Upper lobe of right lung (tissue), 1 donor: Measurements from ENCODE around the gene TMEM178B. TPM values are rescaled to one million over a fixed set of nuclear protein-coding genes. Genes with fewer than 3 reads are reported as not detected.
A peak's percentile ranks its signal among the peaks of the same experiment; 100 is the strongest.

ENCODE experiments used
- ATAC-seq: fragments of 200-7000 bp; cut with Tn5 transposase; one replicate; pipeline ENCODE4 v1.9.1; 2020; ENCODE audit warnings: mild to moderate bottlenecking, moderate library complexity
- DNase-seq: peaks from one replicate; pipeline ENCODE4 v3.0.0-alpha.2; 2020
- H3K27ac ChIP-seq: fragments of 200-600 bp; one replicate; pipeline ENCODE4 v1.8.0; 2022
- H3K27me3 ChIP-seq: fragments of 200-600 bp; one replicate; pipeline ENCODE4 v1.8.0; 2022; ENCODE audit warnings: mild to moderate bottlenecking
- H3K36me3 ChIP-seq: fragments of 200-600 bp; one replicate; pipeline ENCODE4 v1.8.0; 2022
- H3K4me1 ChIP-seq: fragments of 200-600 bp; one replicate; pipeline ENCODE4 v1.8.0; 2022
- H3K4me3 ChIP-seq: fragments of 200-600 bp; one replicate; pipeline ENCODE4 v1.8.0; 2022; ENCODE audit warnings: mild to moderate bottlenecking
- H3K9me3 ChIP-seq: fragments of 200-600 bp; one replicate; pipeline ENCODE4 v1.8.0; 2022
- CTCF ChIP-seq: fragments of 200-600 bp; IDR thresholded peaks from one replicate; pipeline ENCODE4 v1.8.0; 2022; ENCODE audit warnings: antibody characterized with exemption
- intact Hi-C: fragments of 100-400 bp; cut with DNase I; formaldehyde crosslinking; loops from one replicate; pipeline ENCODE4 v1.11.0; 2022
- total RNA-seq: library from RNA; stranded (reverse); fragmentation: NEBNext Ultra II Directional; extraction: Animal tissue kit (Norgen Biotek cat#: 25700); gene quantifications from one replicate; pipeline ENCODE4 v1.2.1, GENCODE V29; 2021
- donor health status: DM: no; HTN: yes; CAD: no; lungs with severe emphysema.

TMEM178B gene
- total RNA-seq, 1 donor from 2014 or later, result 1.4 TPM

DNA sequence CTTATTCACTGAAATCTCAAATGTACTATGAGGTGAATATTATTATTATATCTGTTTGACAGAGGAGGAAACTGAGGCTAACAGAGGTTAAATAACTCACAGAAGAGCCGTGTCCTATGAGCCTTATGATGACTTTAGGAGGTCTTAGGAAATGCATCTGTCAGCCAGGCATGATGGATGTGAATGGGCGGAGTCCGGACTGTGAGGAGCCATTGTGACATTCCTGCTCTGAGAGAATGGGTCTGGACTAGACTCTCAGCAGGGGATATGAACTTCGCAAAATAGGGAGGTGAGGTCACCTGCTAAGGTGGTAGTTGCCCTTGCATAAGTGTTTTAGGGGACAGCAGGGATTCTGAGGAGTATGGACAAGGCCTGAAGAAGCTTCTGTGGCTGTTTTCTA is 153.6 kb downstream of the TMEM178B start:
- no peak for TF ChIP-seq CTCF
- Histone ChIP-seq H3K36me3 (no peaks in the 10 kb centered on the region), H3K9me3 (no peaks in the 10 kb centered on the region), H3K4me1 (no peaks in the 10 kb centered on the region), H3K4me3 (no peak overlapping the region), H3K27ac (no peak overlapping the region), H3K27me3 (no peaks in the 10 kb centered on the region)
- DNase-seq (no peak), ATAC-seq (no peak)
- intact Hi-C loops, result no loop called here

GRCh38 chr7:141228482-141228881 is 154.6 kb downstream of the TMEM178B start:
- intact Hi-C loops, result no loop called here
- Histone ChIP-seq H3K4me1 (no peaks in the 10 kb centered on the region), H3K27me3 (no peaks in the 10 kb centered on the region), H3K36me3 (no peaks in the 10 kb centered on the region), H3K4me3 (no peak overlapping the region), H3K9me3 (no peaks in the 10 kb centered on the region), H3K27ac (no peak overlapping the region)
- TF ChIP-seq CTCF, result no peak
- ATAC-seq (no peak), DNase-seq (no peak)

GRCh38 chr7:141231018-141231792 is 157.3 kb downstream of the TMEM178B start:
- Histone ChIP-seq H3K4me1 (no peaks in the 10 kb centered on the region), H3K9me3 (no peaks in the 10 kb centered on the region), H3K27me3 (no peaks in the 10 kb centered on the region), H3K27ac (no peak overlapping the region), H3K4me3 (no peak overlapping the region), H3K36me3 (no peaks in the 10 kb centered on the region)
- peak; percentile 13 for TF ChIP-seq CTCF
- intact Hi-C loops, result no loop called here
- no peak for DNase-seq
- ATAC-seq, result no peak

- no peak for DNase-seq
- Histone ChIP-seq H3K4me1 (no peaks in the 10 kb centered on the region), H3K27me3 (no peaks in the 10 kb centered on the region), H3K9me3 (no peaks in the 10 kb centered on the region), H3K4me3 (no peak overlapping the region), H3K36me3 (no peaks in the 10 kb centered on the region), H3K27ac (no peak overlapping the region)
- no peak for TF ChIP-seq CTCF
- intact Hi-C loops, result no loop called here
- ATAC-seq, result no peak
These were observed 158.6 kb downstream of the TMEM178B start for GRCh38 chr7:141232286-141233051.

DNA sequence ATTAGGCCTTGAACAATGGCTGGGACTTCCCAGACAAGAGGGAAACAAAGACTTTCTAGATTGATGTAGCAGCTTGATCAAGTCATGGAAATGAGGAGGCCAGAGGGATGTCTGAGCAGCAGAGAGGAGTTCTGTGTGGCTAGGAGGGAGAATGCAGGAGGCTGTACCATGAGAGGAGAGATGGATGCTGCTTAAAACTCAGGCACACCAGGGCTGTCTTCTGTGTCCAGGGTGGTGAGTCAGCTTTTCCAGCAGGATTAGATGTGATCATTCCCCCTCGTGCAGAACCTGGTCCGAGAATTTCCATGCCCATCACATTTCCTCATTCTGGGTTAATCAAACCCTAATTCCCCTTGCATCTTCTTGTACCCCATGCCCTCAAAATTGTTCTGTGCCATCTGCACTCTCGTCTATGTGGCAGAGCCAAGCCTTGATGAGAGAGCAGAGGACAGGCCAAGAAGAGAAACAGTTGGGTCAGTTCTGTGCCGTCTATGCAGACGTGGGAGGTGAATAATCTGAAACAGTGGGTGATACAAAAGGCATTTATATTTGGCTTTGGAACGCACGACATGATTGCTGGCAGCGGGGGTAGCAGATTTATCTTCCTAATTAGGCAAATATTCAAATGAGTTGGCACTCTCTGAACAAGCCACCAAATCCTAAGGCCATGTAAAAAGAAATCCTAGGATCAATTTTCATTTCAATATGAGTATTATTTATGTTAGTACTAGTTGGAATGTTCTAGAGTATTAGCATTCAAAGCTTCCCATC is 160.7 kb downstream of the TMEM178B start:
- no peak for DNase-seq
- H3K4me1 ChIP-seq, result no peaks in the 10 kb centered on the region
- no peaks in the 10 kb centered on the region for H3K27me3 ChIP-seq
- no peak for ATAC-seq
- no peak for TF ChIP-seq CTCF
- intact Hi-C loops, result no loop called here
- no peak overlapping the region for H3K4me3 ChIP-seq
- H3K9me3 ChIP-seq, result no peaks in the 10 kb centered on the region
- no peak overlapping the region for H3K27ac ChIP-seq
- no peaks in the 10 kb centered on the region for H3K36me3 ChIP-seq
